NCI-H1417 treated with DMSO at 0.1 percent for 48 hours (cell line): ENCODE measurements around the gene LAMA2.

Experiments
- DNase-seq: peaks from one replicate; lab custom pipeline; 2025; lab: John Stamatoyannopoulos, UW

Gene LAMA2

GRCh38 chr6:129497481-129498441 lies 614.8 kb downstream of the LAMA2 start:
- no peak for DNase-seq

- DNase-seq, result no peak
These were observed 615.6 kb downstream of the LAMA2 start for GRCh38 chr6:129498541-129498940.

GRCh38 chr6:129498950-129499842 lies 616.3 kb downstream of the LAMA2 start:
- DNase-seq, result no peak

GRCh38 chr6:129499843-129500219 lies 616.9 kb downstream of the LAMA2 start:
- DNase-seq, result no peak

- DNase-seq, result no peak
These were observed 618.2 kb downstream of the LAMA2 start for GRCh38 chr6:129500958-129501739.

GRCh38 chr6:129501740-129502660 lies 619.1 kb downstream of the LAMA2 start:
- DNase-seq, result no peak

- no peak for DNase-seq
These were observed 621.5 kb downstream of the LAMA2 start for GRCh38 chr6:129504456-129504855.

- DNase-seq, result no peak
These were observed 624.3 kb downstream of the LAMA2 start for GRCh38 chr6:129507059-129507807.

GRCh38 chr6:129507846-129508245 lies 624.9 kb downstream of the LAMA2 start:
- no peak for DNase-seq

GRCh38 chr6:129508477-129509145 lies 625.7 kb downstream of the LAMA2 start:
- DNase-seq, result no peak

- no peak for DNase-seq
These were observed 628.0 kb downstream of the LAMA2 start for GRCh38 chr6:129510950-129511349.

- no peak for DNase-seq
These were observed 630.5 kb downstream of the LAMA2 start for GRCh38 chr6:129513471-129513870.

- DNase-seq, result no peak
These were observed 632.1 kb downstream of the LAMA2 start for GRCh38 chr6:129515004-129515403.

- no peak for DNase-seq
These were observed 633.1 kb downstream of the LAMA2 start for GRCh38 chr6:129516005-129516404.

GRCh38 chr6:129516787-129517186 lies 633.8 kb downstream of the LAMA2 start:
- no peak for DNase-seq

GRCh38 chr6:129517288-129517687 lies 634.4 kb downstream of the LAMA2 start:
- DNase-seq, result no peak

GRCh38 chr6:129519750-129520149 lies 636.8 kb downstream of the LAMA2 start:
- DNase-seq, result no peak

GRCh38 chr6:129521946-129522345 lies 639.0 kb downstream of the LAMA2 start:
- DNase-seq, result no peak

- DNase-seq, result no peak
These were observed 640.9 kb downstream of the LAMA2 start for GRCh38 chr6:129523816-129524215.

GRCh38 chr6:129525055-129525454 lies 642.1 kb downstream of the LAMA2 start:
- DNase-seq, result no peak
